ENCODE data around the gene LRRC4C.
A peak's percentile ranks its signal among the peaks of the same experiment; 100 is the strongest.

The LRRC4C gene

DNA sequence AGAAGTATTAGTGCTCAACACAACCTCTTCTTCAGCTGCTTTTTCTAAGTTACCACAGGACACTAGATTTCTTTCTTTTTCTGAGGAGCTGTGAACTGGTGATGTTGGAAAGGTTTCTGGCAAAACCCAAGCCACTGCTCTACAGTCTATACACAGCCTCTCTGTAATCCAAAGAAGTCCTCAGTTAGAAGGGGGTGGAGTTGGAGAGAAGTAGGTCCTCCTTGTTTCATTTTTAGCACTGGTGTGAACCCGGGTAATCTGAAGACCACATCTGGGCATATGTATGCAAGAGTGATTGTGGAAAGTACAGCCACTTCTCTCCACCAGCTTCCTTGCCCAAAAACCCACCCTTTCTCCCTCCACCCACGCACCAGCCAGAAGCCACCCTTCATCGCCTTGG, 1168.1 kb downstream of the LRRC4C start:
- DNase-seq (ENCODE audit: low read depth): no peak

- DNase-seq (ENCODE audit: low read depth): no peak
These were observed 1169.3 kb downstream of the LRRC4C start for GRCh38 chr11:40290171-40290631.

- no peak for DNase-seq (ENCODE audit: low read depth)
These were observed 1170.1 kb downstream of the LRRC4C start for GRCh38 chr11:40289370-40289769.

DNA sequence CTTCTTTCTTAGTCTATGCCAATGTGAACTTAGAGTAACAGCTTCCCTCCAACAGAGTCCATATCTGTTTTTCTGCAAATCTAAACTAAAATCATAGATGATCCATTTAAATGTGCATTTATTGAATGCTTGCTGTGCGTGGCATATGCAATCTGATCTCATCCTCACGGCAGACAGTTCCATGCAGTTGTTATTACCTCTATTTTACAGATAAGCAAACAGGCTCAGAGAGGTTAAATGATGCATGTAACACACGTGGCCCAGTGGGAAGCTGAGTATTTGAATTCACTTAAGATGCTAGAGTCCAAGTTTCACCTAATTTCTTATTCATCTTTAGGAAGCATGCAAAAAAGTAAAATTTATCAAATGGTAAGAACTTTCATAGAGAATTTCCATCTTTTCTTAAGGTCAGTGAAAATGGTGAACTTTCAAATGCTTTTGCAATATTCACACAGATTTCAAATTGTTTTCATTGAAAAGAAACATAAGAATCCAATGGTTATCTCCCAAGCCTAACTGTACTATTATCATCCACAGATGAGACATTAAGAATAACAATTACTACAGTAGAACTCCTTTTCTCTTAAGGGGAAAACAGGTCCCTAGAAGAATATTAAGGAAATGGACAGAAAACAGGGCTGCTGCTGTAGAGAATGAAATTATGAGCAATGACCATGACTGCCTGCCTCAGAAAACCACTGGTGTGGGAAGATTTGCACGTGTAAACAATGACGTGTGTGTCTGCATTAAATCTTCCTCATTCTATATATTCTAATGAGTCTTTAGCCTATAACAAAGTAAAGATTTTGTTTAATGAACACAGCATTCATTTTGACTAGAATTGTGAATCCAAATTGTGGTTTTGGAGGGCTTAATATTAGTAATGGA, 1171.3 kb downstream of the LRRC4C start:
- no peak for DNase-seq (ENCODE audit: low read depth)

GRCh38 chr11:40286137-40286536, 1173.3 kb downstream of the LRRC4C start:
- no peak for DNase-seq (ENCODE audit: low read depth)

DNA sequence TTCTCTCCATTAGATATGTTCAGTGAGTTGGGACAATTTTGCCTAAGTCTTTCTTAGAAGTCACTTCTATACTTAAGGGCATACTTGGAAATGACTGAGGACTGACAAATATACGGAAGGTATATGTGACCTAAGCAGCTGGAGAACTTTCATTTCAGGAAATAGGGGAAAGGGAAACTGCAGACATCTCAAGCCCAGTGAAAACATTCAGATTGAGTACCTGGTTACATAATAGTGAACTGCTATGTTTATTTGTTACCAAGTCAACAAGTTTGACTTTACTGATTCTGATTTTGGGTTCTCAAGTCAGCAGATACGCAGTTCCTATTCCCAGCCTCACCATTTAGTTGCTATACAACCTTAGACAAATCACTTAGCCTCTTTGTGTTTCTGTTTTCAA, 1173.9 kb downstream of the LRRC4C start:
- no peak for DNase-seq (ENCODE audit: low read depth)

DNA sequence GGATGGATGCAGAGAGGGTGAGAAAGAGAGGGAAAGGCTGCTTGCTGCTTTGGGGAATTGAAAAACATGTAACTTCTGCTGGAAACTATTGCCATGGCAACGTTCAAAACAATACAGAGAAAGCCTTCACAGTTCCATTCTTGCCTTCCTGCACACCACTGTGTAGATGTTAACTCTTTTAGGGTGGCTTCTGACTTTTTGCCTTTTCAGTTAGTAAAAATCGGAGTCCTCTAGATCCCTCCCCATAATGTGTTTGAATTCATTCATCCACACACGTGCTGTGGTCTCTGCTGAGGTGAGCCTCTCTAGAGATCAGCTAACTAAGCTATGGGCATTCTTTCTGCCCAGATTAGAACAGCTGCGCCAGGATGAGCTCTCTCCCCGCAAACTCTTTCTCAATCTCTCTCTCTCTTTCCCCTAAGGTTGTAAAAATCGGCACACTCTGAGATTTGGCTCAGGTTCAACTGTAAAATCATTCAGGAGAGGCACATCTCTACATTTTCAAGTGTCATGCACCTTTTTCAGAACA, 1178.3 kb downstream of the LRRC4C start:
- no peak for DNase-seq (ENCODE audit: low read depth)

- no peak for DNase-seq (ENCODE audit: low read depth)
These were observed 1179.0 kb downstream of the LRRC4C start for GRCh38 chr11:40280159-40281051.

DNA sequence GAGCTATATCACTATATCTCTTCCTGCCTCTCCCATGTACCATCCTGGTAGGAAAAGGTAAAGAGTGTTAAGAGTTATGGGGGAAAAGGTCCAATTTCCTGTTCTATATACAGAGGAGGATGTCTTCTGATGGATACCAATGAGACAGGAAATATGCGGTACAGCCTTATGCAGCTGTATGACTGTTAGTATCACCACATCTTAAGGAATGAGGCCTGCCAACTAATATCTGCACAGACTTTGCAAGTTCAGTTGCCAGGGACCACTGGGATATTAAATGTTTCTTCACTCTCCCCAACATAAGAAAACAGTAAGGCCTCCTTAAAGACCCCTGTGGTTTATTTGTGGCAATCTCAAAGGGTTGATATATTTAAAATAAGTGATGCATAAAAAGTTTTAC, 1182.5 kb downstream of the LRRC4C start:
- no peak for DNase-seq (ENCODE audit: low read depth)

- DNase-seq (ENCODE audit: low read depth): peak; percentile 7
These were observed 1185.4 kb downstream of the LRRC4C start for GRCh38 chr11:40274017-40274416.

GRCh38 chr11:40273192-40273732, 1186.2 kb downstream of the LRRC4C start:
- DNase-seq (ENCODE audit: low read depth): no peak

- no peak for DNase-seq (ENCODE audit: low read depth)
These were observed 1188.1 kb downstream of the LRRC4C start for GRCh38 chr11:40271361-40271760.

DNA sequence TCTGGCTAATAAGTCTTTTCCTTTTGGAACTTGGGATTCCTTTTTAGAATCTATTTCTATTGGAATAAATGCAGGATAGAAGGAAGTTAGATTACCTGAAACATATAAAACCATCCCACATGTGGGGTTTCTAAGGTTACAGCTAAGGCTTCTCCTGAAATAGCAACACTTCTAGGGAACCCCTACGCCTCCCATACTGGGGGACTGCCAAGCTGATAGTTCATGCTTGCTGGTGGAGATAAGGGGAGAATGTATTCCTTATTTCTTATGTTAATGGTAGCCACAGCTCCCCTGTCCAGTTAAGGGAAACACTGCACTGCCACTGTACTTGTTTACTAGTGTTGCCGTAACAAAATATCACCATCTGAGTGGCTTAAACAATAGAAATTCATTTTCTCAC, 1189.6 kb downstream of the LRRC4C start:
- DNase-seq (ENCODE audit: low read depth): no peak

GRCh38 chr11:40268551-40268950, 1190.9 kb downstream of the LRRC4C start:
- no peak for DNase-seq (ENCODE audit: low read depth)

DNA sequence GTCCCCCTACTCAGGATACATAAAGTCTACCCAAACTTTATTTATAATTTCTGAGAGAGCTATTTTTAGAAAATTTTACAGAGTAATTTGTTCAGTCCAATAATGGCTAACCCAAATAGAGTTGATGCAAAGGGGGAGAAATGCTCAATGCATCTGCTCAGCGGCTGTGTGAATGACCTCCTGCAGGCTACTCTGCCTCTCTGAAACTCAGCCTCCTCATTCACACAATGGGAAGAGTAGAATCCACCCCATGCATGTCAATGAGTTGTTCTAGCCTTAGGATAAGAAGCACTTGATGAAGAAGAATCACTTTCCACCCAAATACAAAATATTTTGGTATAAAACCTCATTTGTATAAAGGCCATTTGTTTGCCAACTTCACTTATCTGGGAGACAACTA, 1204.0 kb downstream of the LRRC4C start:
- no peak for DNase-seq (ENCODE audit: low read depth)

DNA sequence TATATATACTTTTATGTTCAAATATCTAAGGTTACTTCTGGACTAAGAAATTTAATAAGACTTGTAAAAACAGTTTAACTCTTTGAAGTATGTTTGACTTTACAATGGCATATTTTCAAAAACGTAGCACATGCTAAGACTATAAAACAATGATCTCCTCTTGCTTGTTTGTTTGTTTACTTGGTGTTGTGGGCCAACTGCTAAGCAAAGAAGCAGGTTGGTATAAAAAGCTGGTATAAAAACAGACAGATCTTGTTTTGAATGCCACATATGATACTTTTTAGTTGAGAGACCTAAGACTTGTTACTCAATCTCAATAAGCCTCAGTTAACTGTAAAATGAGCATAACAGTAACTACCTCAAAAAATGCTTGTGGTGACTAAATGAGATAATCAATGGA, 1206.3 kb downstream of the LRRC4C start:
- DNase-seq (ENCODE audit: low read depth): no peak

- no peak for DNase-seq (ENCODE audit: low read depth)
These were observed 1207.2 kb downstream of the LRRC4C start for GRCh38 chr11:40252236-40252635.

- no peak for DNase-seq (ENCODE audit: low read depth)
These were observed 1212.5 kb downstream of the LRRC4C start for GRCh38 chr11:40246983-40247382.

- DNase-seq (ENCODE audit: low read depth): no peak
These were observed 1217.9 kb downstream of the LRRC4C start for GRCh38 chr11:40241524-40242051.

- DNase-seq (ENCODE audit: low read depth): no peak
These were observed 1219.2 kb downstream of the LRRC4C start for GRCh38 chr11:40240284-40240683.

DNA sequence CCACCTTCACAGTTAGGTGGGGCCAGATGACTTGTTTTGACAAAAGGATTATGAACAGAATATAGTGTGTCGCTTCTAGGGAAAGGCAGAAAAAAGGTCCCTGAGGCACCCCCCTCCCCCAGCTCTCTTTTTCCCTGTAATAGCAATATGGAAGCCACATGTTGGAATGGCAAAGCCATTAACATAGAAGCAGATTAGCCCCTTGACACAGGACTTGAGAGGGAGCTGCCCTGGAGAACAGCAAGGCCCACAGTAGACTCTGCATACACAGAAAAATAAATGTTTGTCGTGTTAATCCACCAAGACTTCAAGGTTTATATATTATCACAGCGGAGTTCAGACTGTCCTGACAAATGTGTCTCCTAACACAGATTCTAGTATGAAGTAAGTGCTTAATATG, 1222.9 kb downstream of the LRRC4C start:
- no peak for DNase-seq (ENCODE audit: low read depth)

- no peak for DNase-seq (ENCODE audit: low read depth)
These were observed 1223.6 kb downstream of the LRRC4C start for GRCh38 chr11:40235841-40236240.
